ENCODE results near the gene KANK2.

- no peak for TF ChIP-seq MAX (IDR thresholded peaks at IDR 0.05)
- TF ChIP-seq FOXM1 (IDR thresholded peaks at IDR 0.05; ENCODE audit: borderline replicate concordance, low read depth) = no peak
- no peak for TF ChIP-seq ZBTB7A (IDR thresholded peaks at IDR 0.05; ENCODE audit: low read depth)
- no peak for TF ChIP-seq TCF12 (IDR thresholded peaks at IDR 0.05; ENCODE audit: low read depth)
- no peak for TF ChIP-seq CEBPB (IDR thresholded peaks at IDR 0.05)
- TF ChIP-seq RAD21 (IDR thresholded peaks at IDR 0.05; ENCODE audit: low read depth) = no peak
- TF ChIP-seq TAF1 (IDR thresholded peaks at IDR 0.05; ENCODE audit: low read depth) = no peak
- TF ChIP-seq EP300 (IDR thresholded peaks at IDR 0.05; ENCODE audit: borderline replicate concordance) = no peak
- TF ChIP-seq EGR1 (IDR thresholded peaks at IDR 0.05) = no peak
- TF ChIP-seq, protein P1, sequence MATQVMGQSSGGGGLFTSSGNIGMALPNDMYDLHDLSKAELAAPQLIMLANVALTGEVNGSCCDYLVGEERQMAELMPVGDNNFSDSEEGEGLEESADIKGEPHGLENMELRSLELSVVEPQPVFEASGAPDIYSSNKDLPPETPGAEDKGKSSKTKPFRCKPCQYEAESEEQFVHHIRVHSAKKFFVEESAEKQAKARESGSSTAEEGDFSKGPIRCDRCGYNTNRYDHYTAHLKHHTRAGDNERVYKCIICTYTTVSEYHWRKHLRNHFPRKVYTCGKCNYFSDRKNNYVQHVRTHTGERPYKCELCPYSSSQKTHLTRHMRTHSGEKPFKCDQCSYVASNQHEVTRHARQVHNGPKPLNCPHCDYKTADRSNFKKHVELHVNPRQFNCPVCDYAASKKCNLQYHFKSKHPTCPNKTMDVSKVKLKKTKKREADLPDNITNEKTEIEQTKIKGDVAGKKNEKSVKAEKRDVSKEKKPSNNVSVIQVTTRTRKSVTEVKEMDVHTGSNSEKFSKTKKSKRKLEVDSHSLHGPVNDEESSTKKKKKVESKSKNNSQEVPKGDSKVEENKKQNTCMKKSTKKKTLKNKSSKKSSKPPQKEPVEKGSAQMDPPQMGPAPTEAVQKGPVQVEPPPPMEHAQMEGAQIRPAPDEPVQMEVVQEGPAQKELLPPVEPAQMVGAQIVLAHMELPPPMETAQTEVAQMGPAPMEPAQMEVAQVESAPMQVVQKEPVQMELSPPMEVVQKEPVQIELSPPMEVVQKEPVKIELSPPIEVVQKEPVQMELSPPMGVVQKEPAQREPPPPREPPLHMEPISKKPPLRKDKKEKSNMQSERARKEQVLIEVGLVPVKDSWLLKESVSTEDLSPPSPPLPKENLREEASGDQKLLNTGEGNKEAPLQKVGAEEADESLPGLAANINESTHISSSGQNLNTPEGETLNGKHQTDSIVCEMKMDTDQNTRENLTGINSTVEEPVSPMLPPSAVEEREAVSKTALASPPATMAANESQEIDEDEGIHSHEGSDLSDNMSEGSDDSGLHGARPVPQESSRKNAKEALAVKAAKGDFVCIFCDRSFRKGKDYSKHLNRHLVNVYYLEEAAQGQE (IDR thresholded peaks at IDR 0.05; ENCODE audit: low read depth) = no peak
These were observed 81.4 kb downstream of the KANK2 start for GRCh38 chr19:11115895-11116446.

Data from Ishikawa (cell line).